Heart left ventricle (tissue), 13 donors: ENCODE measurements around the gene SIMC1.
"Not testable (repeated sequence)": the region's sequence is repeated elsewhere in the genome, so short reads cannot be mapped to it uniquely, and the experiment has no call there.

Source experiments
- CTCF ChIP-seq, 12 donors: fragments of 200-600 bp; sonication (generic) in 4 of 12; IDR thresholded peaks; one replicate each; pipeline versions ENCODE4 v1.5.0 to v1.8.0; 2018 to 2022; ENCODE audit warnings: antibody characterized with exemption in 12 of 12, mild to moderate bottlenecking in 5 of 12
- POLR2A ChIP-seq, 2 donors: fragments of 450-650 bp; IDR thresholded peaks; one replicate each; pipeline ENCODE4 v1.6.1; 2017; ENCODE audit warnings: antibody characterized with exemption in 2 of 2, mild to moderate bottlenecking in 2 of 2, moderate library complexity in 2 of 2
- donor health status: ischemic (EF 13 %, LVEDD 7.1; RV severe dilation, severe dysfunction).
- donor health status: DM: no; HTN: yes; CAD: no.
- donor health status: DM: no; HTN: no; CAD: no.
- donor health status: ischemic (EF 25% LVEDD 6.9; RV normal size, moderate dysfunction).
- donor health status: ischemic (EF 25% LVEDD 5.7; RV mildly dilated, moderate dysfunction).
- donor health status: ischemic (EF 35%, LVEDD 5.7; RV mildly dilated, moderate dysfunction).
- donor health status: nonischemic (EF 11% LVEDD 7.7; RV severe dilation, severe dysfunction).
- donor health status: DM: yes; HTN: yes; CAD: no.
- donor health status: PGD.
- donor health status: ischemic (EF 29% LVEDD 5.4; RV normal size, mild dysfunction).
- donor health status: nonischemic (EF 23%, LVEDD 6.1; RV moderate dilation, normal function).

GRCh38 chr5:176193636-176194035, 44.6 kb upstream of the SIMC1 start:
- not testable (repeated sequence) for TF ChIP-seq POLR2A, CTCF (IDR thresholded peaks at IDR 0.05)
